K562 (cell line): ENCODE measurements around the gene OR52W1. TPM values are rescaled to one million over a fixed set of nuclear protein-coding genes. Genes with fewer than 3 reads are reported as not detected.

ENCODE experiments used
- ATAC-seq: fragments of 200-7000 bp; cut with Tn5 transposase; 3 replicates; pipeline ENCODE4 v1.9.1; 2020; ENCODE audit warnings: moderate library complexity
- BruUV-seq: library from RNA; stranded (reverse); fragments of 400-500 nt; replicated peaks from 2 replicates; lab custom pipeline; 2021; lab: Mats Ljungman, UMichigan
- CTCF ChIA-PET: fragments of 300-600 bp; formaldehyde crosslinking; extraction: SDS; loops from one replicate; lab custom pipeline; 2021; ENCODE audit warnings: low intra/inter-chr PET ratio; lab: Yijun Ruan, JAX
- POLR2A ChIA-PET: fragments of 300-600, 350-650 bp; sonication (Branson Sonifier 250); formaldehyde crosslinking; extraction: SDS; loops from one replicate; lab custom pipeline; 2021; ENCODE audit warnings: antibody characterized with exemption, inconsistent platforms; lab: Yijun Ruan, JAX
- DNase-seq, 4 experiments: peaks; one replicate each; pipeline versions ENCODE4 v3.0.0 to v3.0.0-alpha.2; 2011 to 2018; ENCODE audit warnings: low spot score in 3 of 4, mixed read lengths in 3 of 4; ENCODE audit errors: extremely low read depth in 1 of 4
- FAIRE-seq: peaks from 2 replicates; lab custom pipeline; 2011; peaks lifted over from hg19 to GRCh38; lab: Jason Lieb, UNC
- H2AFZ ChIP-seq: 2 replicates; pipeline ENCODE4 v1.6.0; 2011; ENCODE audit warnings: low read depth, low read length, control low read depth, inconsistent platforms
- H3K27ac ChIP-seq: fragments of 200-600 bp; 3 replicates; pipeline ENCODE4 v1.8.0; 2011; ENCODE audit warnings: low read depth, mild to moderate bottlenecking, control low read depth, inconsistent platforms, low read length, moderate library complexity, mixed read lengths; ENCODE audit errors: extremely low read depth
- H3K27me3 ChIP-seq, 2 experiments: fragments of 300-600 bp in 1 of 2; 2 replicates in 1 of 2; 3 replicates in 1 of 2; pipeline versions ENCODE4 v1.6.0 to v1.8.0; 2011; ENCODE audit warnings: inconsistent platforms in 2 of 2, low read length in 2 of 2, mild to moderate bottlenecking in 1 of 2, mixed read lengths in 1 of 2, moderate library complexity in 1 of 2; ENCODE audit not compliant: control insufficient read depth in 2 of 2, insufficient read depth in 2 of 2
- H3K36me3 ChIP-seq: fragments of 300-600 bp; 3 replicates; pipeline ENCODE4 v1.8.0; 2011; ENCODE audit warnings: mild to moderate bottlenecking, low read length, inconsistent platforms; ENCODE audit not compliant: control insufficient read depth, insufficient read depth
- H3K4me1 ChIP-seq, 2 experiments: fragments of 200-600 bp in 1 of 2; replicated peaks in 1 of 2; 2 replicates in 1 of 2; 3 replicates in 1 of 2; pipeline versions ENCODE4 v1.5.1 to v1.8.0; 2011; ENCODE audit warnings: inconsistent platforms in 2 of 2, low read length in 2 of 2, mild to moderate bottlenecking in 1 of 2, mixed read lengths in 1 of 2, moderate library complexity in 1 of 2; ENCODE audit not compliant: control insufficient read depth in 2 of 2, insufficient read depth in 2 of 2
- H3K4me2 ChIP-seq: 2 replicates; pipeline ENCODE4 v1.6.1; 2011; ENCODE audit warnings: low read length, control low read depth, inconsistent platforms, mixed read lengths; ENCODE audit not compliant: insufficient read depth
- H3K4me3 ChIP-seq: fragments of 200-600 bp; sonication (generic), shearing (Covaris generic); 2 replicates; pipeline ENCODE4 v1.5.1; 2016; ENCODE audit warnings: control low read depth, inconsistent platforms
- H3K79me2 ChIP-seq: fragments of 200-600 bp; 3 replicates; pipeline ENCODE4 v1.8.0; 2011; ENCODE audit warnings: low read length, inconsistent platforms; ENCODE audit not compliant: control insufficient read depth, insufficient read depth
- H3K9ac ChIP-seq, 2 experiments: 2 replicates each; pipeline versions ENCODE4 v1.6.0 to v1.6.1; 2011; ENCODE audit warnings: low read depth in 2 of 2, low read length in 2 of 2, control low read depth in 1 of 2, inconsistent platforms in 1 of 2, mild to moderate bottlenecking in 1 of 2, mixed read lengths in 1 of 2; ENCODE audit not compliant: insufficient read depth in 1 of 2
- H3K9me1 ChIP-seq: one replicate; pipeline ENCODE4 v1.6.0; 2011; ENCODE audit warnings: inconsistent platforms, mild to moderate bottlenecking, low read length, moderate library complexity; ENCODE audit not compliant: control insufficient read depth, insufficient read depth
- H3K9me3 ChIP-seq: replicated peaks from 2 replicates; pipeline ENCODE4 v1.5.1; 2011; ENCODE audit warnings: low read depth, low read length, inconsistent platforms; ENCODE audit not compliant: control insufficient read depth, insufficient read depth
- H4K20me1 ChIP-seq: replicated peaks from 2 replicates; pipeline ENCODE4 v1.6.1; 2011; ENCODE audit warnings: low read length, inconsistent platforms, mixed read lengths; ENCODE audit not compliant: control insufficient read depth, insufficient read depth
- CHD2 ChIP-seq: IDR thresholded peaks from 2 replicates; pipeline ENCODE4 v1.6.1; 2011; ENCODE audit warnings: low read depth, low read length
- NELFE ChIP-seq: IDR thresholded peaks from 2 replicates; pipeline ENCODE4 v1.6.1; 2011; ENCODE audit warnings: mild to moderate bottlenecking; ENCODE audit not compliant: insufficient read depth, insufficient read length
- PKNOX1 ChIP-seq: fragments of 450-650 bp; IDR thresholded peaks from 2 replicates; pipeline ENCODE4 v1.6.1; 2016
- PYGO2 ChIP-seq: fragments of 450-650 bp; IDR thresholded peaks from 2 replicates; pipeline ENCODE4 v1.6.1; 2016; ENCODE audit warnings: mild to moderate bottlenecking, missing genetic modification characterization, moderate library complexity, missing compliant biosample characterization
- RHOXF2B ChIP-seq: fragments of 250-450 bp; sonication (Bioruptor Pico); conservative IDR thresholded peaks from 2 replicates; pipeline ENCODE4 v1.5.1; 2021
- SAP30 ChIP-seq: fragments of 200-600 bp; sonication (generic); IDR thresholded peaks from 2 replicates; pipeline ENCODE4 v1.6.1; 2012; ENCODE audit warnings: borderline replicate concordance, low read depth, mild to moderate bottlenecking, moderate library complexity, low read length, control low read depth, inconsistent platforms; ENCODE audit not compliant: insufficient read depth, poor library complexity, severe bottlenecking
- SIRT6 ChIP-seq: IDR thresholded peaks from one replicate; pipeline ENCODE4 v1.6.1; 2012; ENCODE audit warnings: low read depth, mild to moderate bottlenecking, control low read depth, inconsistent platforms, low read length, moderate library complexity
- ZEB2 ChIP-seq: fragments of 450-650 bp; IDR thresholded peaks from 2 replicates; pipeline ENCODE4 v1.6.1; 2016
- ZKSCAN1 ChIP-seq: fragments of 150-350 bp; IDR thresholded peaks from 2 replicates; pipeline ENCODE4 v1.6.1; 2016; ENCODE audit warnings: low read depth, low read length
- ZNF384 ChIP-seq: IDR thresholded peaks from 2 replicates; pipeline ENCODE4 v1.6.1; 2012; ENCODE audit warnings: low read depth, low read length, improper control_type of control experiment
- ZNF589 ChIP-seq: fragments of 200-800 bp; sonication (Bioruptor generic); IDR thresholded peaks from 2 replicates; pipeline ENCODE4 v1.6.1; 2016; ENCODE audit warnings: low read depth, missing genetic modification characterization, missing compliant biosample characterization
- WGBS: fragments of 100-300 bp; shearing (Covaris generic); methylation state at CpG from one replicate; pipeline ENCODE4 v1.1.6; 2016; ENCODE audit warnings: low coverage, mixed read lengths; ENCODE audit not compliant: insufficient coverage; ENCODE audit errors: missing lambda C conversion rate; 5-methylcytosine and 5-hydroxymethylcytosine counted together
- in situ Hi-C: fragments of 300-500 bp; cut with MboI; formaldehyde crosslinking; loops from 4 replicates; pipeline ENCODE4 v1.15.0; 2018; ENCODE audit warnings: inconsistent platforms, mixed read lengths
- intact Hi-C: fragments of 100-400 bp; cut with micrococcal nuclease; formaldehyde crosslinking; loops from 2 replicates; pipeline ENCODE4 v1.14.2; 2022
- polyA plus RNA-seq, 8 experiments: library from polyadenylated mRNA; depleted of rRNA in 4 of 8; stranded (reverse) in 5 of 8; unstranded in 3 of 8; fragments of >200 nt; fragmentation: Nextera tagmentation in 2 of 8; fragmentation: Illumina TruSeq in 1 of 8; extraction: Ambion mirVana in 2 of 8; extraction: Trizol in 1 of 8; gene quantifications; 2 replicates each; pipeline versions ENCODE4 v1.2.1 to v1.2.3, GENCODE V29; 2011 to 2014; ENCODE audit warnings: inconsistent platforms in 1 of 8, missing spikeins in 1 of 8
- total RNA-seq, 7 experiments: library from RNA; depleted of rRNA in 6 of 7; stranded (reverse); fragments of >200 nt in 6 of 7; fragmentation: Illumina TruSeq in 2 of 7; extraction: Trizol in 2 of 7; gene quantifications; 2 replicates each; pipeline versions ENCODE4 v1.2.1 to v1.2.3, GENCODE V29; 2011 to 2021; ENCODE audit warnings: low replicate concordance in 1 of 7

The OR52W1 gene
- total and polyA plus RNA-seq, 9 of the 15 experiments (the other 6 are each of a cell fraction or from before 2014, with no cell fraction given) = not detected

GRCh38 chr11:6228520-6228919 lies 29.5 kb downstream of the OR52W1 start:
- CTCF ChIA-PET = no interaction called here
- FAIRE-seq (no peak), DNase-seq (no peak), ATAC-seq (no peak)
- no peak for TF ChIP-seq RHOXF2B (CRISPR knock-in tag)
- Histone ChIP-seq H4K20me1 (peaks cover 10% of the 10 kb centered on the region), H3K36me3 (peaks cover 11% of the 10 kb centered on the region; the same call in 2 of the 3 replicates), H3K4me2 (no peak overlapping the region), H3K27me3 (no peaks in the 10 kb centered on the region), H3K4me3 (no peak overlapping the region), H3K9me3 (no peaks in the 10 kb centered on the region), H3K79me2 (peaks cover 61% of the 10 kb centered on the region), H3K9me1 (peaks cover 7% of the 10 kb centered on the region), H2AFZ (no peak overlapping the region), H3K9ac (no peak overlapping the region), H3K27ac (no peak overlapping the region), H3K4me1 (peaks cover 5 to 42% of the 10 kb centered on the region in 2 experiments)
- in situ Hi-C loops = no loop called here
- POLR2A ChIA-PET = interaction anchor here (0.9 kb wide), 1 partner anchor 16 kb away, joined by 3 read pairs; no protein-coding TSS in a partner anchor
- intact Hi-C loops = no loop called here
- 30% methylated on average over 3 of the region's 3 CpGs for WGBS
- BruUV-seq = no TSS peak

GRCh38 chr11:6229911-6230310 lies 30.9 kb downstream of the OR52W1 start:
- in situ Hi-C loops = no loop called here
- Histone ChIP-seq H3K4me1 (peaks cover 0 to 44% of the 10 kb centered on the region in 2 experiments; a peak in 4 of 5 replicates), H4K20me1 (peaks cover 10% of the 10 kb centered on the region), H3K27ac (no peak overlapping the region), H2AFZ (no peak overlapping the region), H3K79me2 (peaks cover 70% of the 10 kb centered on the region), H3K9me3 (no peaks in the 10 kb centered on the region), H3K4me2 (peak overlapping the region; percentile 35), H3K27me3 (no peaks in the 10 kb centered on the region), H3K9me1 (peaks cover 7% of the 10 kb centered on the region), H3K4me3 (no peak overlapping the region)
- ChIA-PET CTCF (no interaction called here), POLR2A (interaction anchor here (0.6 to 1.4 kb wide), 3 partner anchors 15 to 452 kb away, joined by 3 read pairs; no protein-coding TSS in a partner anchor)
- DNase-seq = no peak
- WGBS = 14% methylated on average over 2 of the region's 2 CpGs
- no peak for FAIRE-seq
- no TSS peak for BruUV-seq
- intact Hi-C loops = no loop called here
- no peak for TF ChIP-seq ZEB2
- TF ChIP-seq PKNOX1 = peak; percentile 15; the same call in 1 of the 2 replicates
- no peak for TF ChIP-seq ZNF589 (CRISPR knock-in tag)
- TF ChIP-seq SAP30 = no peak
- TF ChIP-seq SIRT6 = no peak
- TF ChIP-seq ZNF384 = peak; percentile 41; the same call in 1 of the 2 replicates
- TF ChIP-seq ZKSCAN1 = no peak
- TF ChIP-seq CHD2 = no peak
- TF ChIP-seq NELFE = no peak
- no peak for TF ChIP-seq PYGO2
- TF ChIP-seq, all 486 proteins: peak for 2
- Histone ChIP-seq H3K36me3 (peaks cover 3% of the 10 kb centered on the region; the same call in 1 of the 3 replicates), H3K9ac (peak overlapping the region in 1 of 2 experiments; percentile 4; a peak in 1 of 4 replicates)
- no peak for ATAC-seq
